GM19043 (cell line): Measurements from ENCODE around the gene HOXA13.

Experiments used
- ATAC-seq: cut with Tn5 transposase; IDR thresholded peaks from one replicate; pipeline ENCODE4 v1.9.1; 2021; ENCODE audit warnings: low read depth; ENCODE audit not compliant: unreplicated experiment

The HOXA13 gene

GRCh38 chr7:27237735-27238334, 37.9 kb upstream of the HOXA13 start:
- ATAC-seq = no peak

DNA sequence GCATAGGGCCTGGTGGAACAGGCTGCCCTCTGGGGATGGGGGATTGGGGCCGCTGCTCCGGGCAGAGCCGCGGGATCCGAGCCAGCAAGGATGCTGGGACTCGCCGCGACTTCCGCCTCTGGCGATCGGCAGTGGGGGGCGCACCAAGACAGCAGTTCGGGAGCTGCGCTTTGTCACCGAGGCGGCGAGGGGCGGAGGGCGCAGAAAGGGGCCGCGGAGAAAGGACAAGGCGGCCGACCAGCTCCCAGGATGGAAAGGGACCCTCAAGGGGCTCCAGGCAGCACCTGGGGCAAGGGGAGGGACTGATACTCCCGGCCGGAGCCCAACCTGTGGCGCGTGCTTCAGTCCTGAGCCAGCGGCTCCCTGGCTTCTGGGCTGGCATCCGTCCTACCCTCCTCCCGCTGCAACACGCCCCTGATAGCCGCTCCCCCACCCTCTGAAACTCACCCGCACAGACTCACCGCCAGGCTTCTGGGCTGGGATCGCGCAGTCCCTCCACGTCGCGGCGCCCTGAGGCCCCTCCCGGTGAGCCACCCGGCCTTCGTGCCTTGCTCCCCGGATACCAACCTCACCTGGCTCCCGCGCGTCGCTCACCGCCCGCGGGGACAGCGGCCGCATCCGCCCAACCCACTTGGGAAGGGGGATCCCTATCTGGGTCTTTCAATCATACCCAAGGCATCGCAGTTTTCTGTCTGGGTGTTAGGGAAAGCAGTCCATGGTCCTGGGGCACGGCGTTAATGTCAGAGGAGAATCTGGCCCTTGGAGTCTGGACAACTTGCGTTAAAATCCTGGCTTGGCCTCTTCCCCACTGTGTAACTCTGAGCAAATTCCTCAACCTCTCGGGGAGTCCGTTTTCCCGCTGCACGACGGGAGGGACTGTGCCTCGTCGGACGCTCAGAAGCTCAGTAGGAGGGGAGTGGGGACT, 35.8 kb upstream of the HOXA13 start:
- ATAC-seq = no peak

DNA sequence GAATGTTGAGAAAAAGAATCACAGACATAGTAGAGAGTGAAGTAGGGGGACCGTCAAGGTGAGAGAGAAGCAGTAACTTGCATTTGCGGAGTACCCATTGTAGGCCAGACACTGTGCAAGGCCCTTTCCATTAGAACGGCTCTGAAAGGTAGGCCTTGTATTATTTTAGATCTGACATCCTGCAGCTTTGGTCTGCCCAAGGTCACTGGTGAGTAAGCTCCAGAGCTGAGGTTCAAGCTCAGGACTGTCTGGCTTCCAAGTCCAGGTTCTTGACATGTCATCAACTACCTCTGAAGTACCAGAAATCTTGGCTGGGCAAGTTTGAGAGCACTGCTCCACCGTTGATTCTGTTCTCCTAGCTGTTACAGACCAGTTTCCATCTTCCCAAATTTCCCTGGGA, 29.6 kb upstream of the HOXA13 start:
- ATAC-seq = no peak

- no peak for ATAC-seq
These were observed 25.4 kb upstream of the HOXA13 start for GRCh38 chr7:27224983-27225934.

GRCh38 chr7:27223941-27224575, 24.2 kb upstream of the HOXA13 start:
- no peak for ATAC-seq

- no peak for ATAC-seq
These were observed 21.4 kb upstream of the HOXA13 start for GRCh38 chr7:27221201-27221797.

DNA sequence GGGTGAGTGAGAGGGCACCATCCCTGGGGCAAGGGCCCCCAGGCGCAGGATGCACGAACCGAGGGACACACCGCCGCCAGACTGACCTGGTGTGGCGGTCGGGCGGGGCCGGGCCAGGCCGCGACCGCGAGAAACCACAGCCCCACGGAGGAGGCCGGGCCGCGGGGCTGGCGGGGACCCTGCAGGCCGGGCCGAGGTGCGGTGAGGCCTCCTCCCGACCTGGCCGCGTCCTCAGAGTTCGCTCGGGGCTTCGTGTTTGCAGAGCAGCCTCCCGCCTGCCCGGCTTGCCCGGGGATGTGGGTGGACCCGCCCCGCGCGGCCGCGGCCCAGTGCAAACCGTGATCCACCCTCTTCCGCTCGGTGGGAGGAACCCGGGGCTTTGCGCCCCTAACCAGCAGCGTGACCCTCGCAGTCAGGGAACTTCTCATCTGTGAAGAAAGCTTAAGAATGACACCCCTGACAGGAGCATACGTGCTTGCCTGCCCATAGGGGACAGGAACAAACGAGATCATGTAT, 20.6 kb upstream of the HOXA13 start:
- ATAC-seq = no peak

- ATAC-seq = no peak
These were observed 19.9 kb upstream of the HOXA13 start for GRCh38 chr7:27219821-27220220.

GRCh38 chr7:27217951-27218350, 18.1 kb upstream of the HOXA13 start:
- no peak for ATAC-seq

GRCh38 chr7:27215356-27215755, 15.5 kb upstream of the HOXA13 start:
- no peak for ATAC-seq

- no peak for ATAC-seq
These were observed 14.5 kb upstream of the HOXA13 start for GRCh38 chr7:27214239-27214950.

GRCh38 chr7:27213433-27214238, 13.7 kb upstream of the HOXA13 start:
- no peak for ATAC-seq

- no peak for ATAC-seq
These were observed 12.9 kb upstream of the HOXA13 start for GRCh38 chr7:27212497-27213432.

DNA sequence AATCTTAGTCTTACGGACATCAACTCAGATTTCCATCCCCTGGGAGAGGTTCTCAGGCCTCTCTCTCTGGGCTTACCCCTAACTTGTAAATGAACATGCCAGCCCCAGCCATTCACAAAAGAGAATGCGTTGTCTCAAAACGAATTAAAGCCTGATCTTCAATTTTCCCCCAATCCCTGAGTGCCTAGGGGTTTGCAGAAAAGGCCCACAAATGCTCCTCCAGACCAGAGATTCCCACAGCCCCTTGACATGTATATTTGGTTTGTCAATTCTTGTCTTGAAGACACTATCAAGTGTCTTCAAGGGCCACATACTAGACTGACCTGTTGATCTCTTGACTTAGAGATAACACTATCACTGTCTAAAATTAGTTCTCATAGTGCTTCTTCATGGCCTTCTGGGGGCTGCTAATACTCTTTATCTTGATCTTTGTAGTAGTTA, 11.9 kb upstream of the HOXA13 start:
- ATAC-seq = no peak

DNA sequence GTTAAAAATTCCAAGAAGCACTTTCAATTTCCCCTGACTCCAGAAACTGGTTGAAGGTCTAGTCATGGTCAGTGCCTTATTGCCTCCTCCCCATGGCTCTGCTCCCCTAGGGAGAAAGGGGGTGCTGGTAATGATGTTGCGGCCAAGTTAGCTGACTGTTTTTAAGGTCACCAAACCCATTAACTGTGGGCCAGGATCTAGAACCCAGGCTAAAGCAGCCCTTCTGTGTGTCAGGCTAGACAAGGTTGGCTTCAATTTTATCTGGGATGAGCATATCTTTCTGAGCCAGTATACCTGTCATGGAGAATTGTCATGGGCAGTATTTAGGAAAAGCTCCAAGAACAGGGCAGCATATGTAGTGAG, 11.2 kb upstream of the HOXA13 start:
- no peak for ATAC-seq

DNA sequence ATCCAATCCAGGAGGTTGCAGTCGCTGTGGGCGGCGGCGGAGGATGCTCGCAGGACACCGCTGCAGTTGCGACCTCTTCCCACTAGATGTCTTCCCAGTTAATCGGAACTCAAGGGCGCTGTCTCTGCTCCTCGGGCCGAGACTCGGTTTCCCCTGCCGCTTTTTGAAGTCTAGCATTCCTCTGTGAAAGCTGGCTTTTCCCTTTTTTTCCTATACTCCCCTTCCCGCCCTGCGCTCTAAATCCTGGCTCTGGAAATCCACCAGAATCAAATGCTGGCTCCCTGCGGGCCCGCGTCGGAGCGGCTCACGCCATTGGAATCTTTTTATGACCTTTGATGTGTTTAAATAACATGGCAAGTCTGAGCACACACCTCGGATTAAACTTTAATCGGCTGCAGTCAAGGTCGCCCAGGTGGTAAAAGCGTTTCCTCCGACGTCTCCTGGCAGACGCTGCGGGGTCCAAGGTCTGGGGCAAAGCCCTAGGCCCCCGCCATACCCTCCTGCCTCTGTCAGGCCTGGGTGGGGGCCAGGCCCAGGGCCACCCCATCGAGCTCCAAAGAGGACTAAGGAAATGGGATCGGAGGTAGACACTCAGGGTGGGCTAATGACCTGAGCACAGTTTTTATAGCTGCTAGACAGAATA, 10.7 kb upstream of the HOXA13 start:
- ATAC-seq = no peak

GRCh38 chr7:27209933-27210440, 10.1 kb upstream of the HOXA13 start:
- no peak for ATAC-seq
